ENCODE results near the gene TAS2R8. TPM values are rescaled to one million over a fixed set of nuclear protein-coding genes. Genes with fewer than 3 reads are reported as not detected.
"Not testable (repeated sequence)": the region's sequence is repeated elsewhere in the genome, so short reads cannot be mapped to it uniquely, and the experiment has no call there.

TAS2R8 gene
- polyA plus RNA-seq, 1 experiment: 0.06 TPM

- POLR2A ChIA-PET: no interaction called here
- H3K27ac ChIP-seq (ENCODE audit: low read depth, low read length): no peak overlapping the region
- H3K9me3 ChIP-seq (ENCODE audit: control insufficient read depth, insufficient read depth, low read length): no peaks in the 10 kb centered on the region
- H3K27me3 ChIP-seq (ENCODE audit: control insufficient read depth, insufficient read depth, low read length): no peaks in the 10 kb centered on the region
- DNase-seq (ENCODE audit: low read depth, low spot score): no peak
- H3K4me3 ChIP-seq (ENCODE audit: low read depth, low read length): no peak overlapping the region
- CTCF ChIA-PET: no interaction called here
- TF ChIP-seq CTCF (IDR thresholded peaks at IDR 0.05; ENCODE audit: low read depth, low read length): no peak
Measured at GRCh38 chr12:10794222-10794621, 12.9 kb downstream of the TAS2R8 start.

GRCh38 chr12:10791769-10792168, 15.3 kb downstream of the TAS2R8 start:
- CTCF ChIA-PET: not testable (repeated sequence)

GRCh38 chr12:10783252-10783651, 23.8 kb downstream of the TAS2R8 start:
- CTCF ChIA-PET: interaction anchor here (1.1 kb wide), 1 partner anchor 416 kb away, joined by 6 read pairs; no protein-coding TSS in a partner anchor

More at GRCh38 chr12:10791769-10792168, 15.3 kb downstream of the TAS2R8 start:
- H3K9me3 ChIP-seq (ENCODE audit: control insufficient read depth, insufficient read depth, low read length); H3K27me3 ChIP-seq (ENCODE audit: control insufficient read depth, insufficient read depth, low read length); H3K27ac ChIP-seq (ENCODE audit: low read depth, low read length); DNase-seq (ENCODE audit: low read depth, low spot score); H3K4me3 ChIP-seq (ENCODE audit: low read depth, low read length); POLR2A ChIA-PET: not testable (repeated sequence)

GRCh38 chr12:10779103-10779502, 28.0 kb downstream of the TAS2R8 start:
- no peak for DNase-seq (ENCODE audit: low read depth, low spot score)
- Histone ChIP-seq H3K9me3 (ENCODE audit: control insufficient read depth, insufficient read depth, low read length) (no peaks in the 10 kb centered on the region), H3K27ac (ENCODE audit: low read depth, low read length) (no peak overlapping the region), H3K27me3 (ENCODE audit: control insufficient read depth, insufficient read depth, low read length) (no peaks in the 10 kb centered on the region), H3K4me3 (ENCODE audit: low read depth, low read length) (no peak overlapping the region)
- ChIA-PET POLR2A (no interaction called here), CTCF (interaction anchor here (0.8 to 2.4 kb wide), 4 partner anchors 8 to 707 kb away, joined by 4 to 8 read pairs (median 6); no protein-coding TSS in a partner anchor)
- no peak for TF ChIP-seq CTCF (IDR thresholded peaks at IDR 0.05; ENCODE audit: low read depth, low read length)

More at GRCh38 chr12:10783252-10783651, 23.8 kb downstream of the TAS2R8 start:
- POLR2A ChIA-PET: no interaction called here
- no peak for DNase-seq (ENCODE audit: low read depth, low spot score)
- no peaks in the 10 kb centered on the region for H3K27me3 ChIP-seq (ENCODE audit: control insufficient read depth, insufficient read depth, low read length)
- no peak for TF ChIP-seq CTCF (IDR thresholded peaks at IDR 0.05; ENCODE audit: low read depth, low read length)
- no peaks in the 10 kb centered on the region for H3K9me3 ChIP-seq (ENCODE audit: control insufficient read depth, insufficient read depth, low read length)
- no peak overlapping the region for H3K4me3 ChIP-seq (ENCODE audit: low read depth, low read length)
- H3K27ac ChIP-seq (ENCODE audit: low read depth, low read length): no peak overlapping the region

- Histone ChIP-seq H3K27ac (ENCODE audit: low read depth, low read length) (no peak overlapping the region), H3K27me3 (ENCODE audit: control insufficient read depth, insufficient read depth, low read length) (peaks cover 6% of the 10 kb centered on the region), H3K4me3 (ENCODE audit: low read depth, low read length) (no peak overlapping the region), H3K9me3 (ENCODE audit: control insufficient read depth, insufficient read depth, low read length) (no peaks in the 10 kb centered on the region)
- peak; percentile 18 for DNase-seq (ENCODE audit: low read depth, low spot score)
- POLR2A ChIA-PET: no interaction called here
- peak; percentile 65 for TF ChIP-seq CTCF (IDR thresholded peaks at IDR 0.05; ENCODE audit: low read depth, low read length)
- CTCF ChIA-PET: interaction anchor here (0.6 to 10.5 kb wide), 22 partner anchors 8 to 1020 kb away, joined by 3 to 200 read pairs (median 4); partner anchors contain the start of gene SMIM10L1
Measured at GRCh38 chr12:10771132-10771733, 35.9 kb downstream of the TAS2R8 start.
